Kidney epithelial cell (primary cell): ENCODE data around the gene LHX6. TPM values are rescaled to one million over a fixed set of nuclear protein-coding genes. Genes with fewer than 3 reads are reported as not detected.

Source experiments
- DNase-seq: peaks from one replicate; pipeline ENCODE4 v3.0.0-alpha.2; 2010; ENCODE audit warnings: low read depth
- H3K27me3 ChIP-seq: 2 replicates; pipeline ENCODE4 v1.6.0; 2011; ENCODE audit warnings: low read length; ENCODE audit not compliant: control insufficient read depth, insufficient read depth
- H3K36me3 ChIP-seq: 2 replicates; pipeline ENCODE4 v1.5.1; 2011; ENCODE audit warnings: low read length; ENCODE audit not compliant: control insufficient read depth, insufficient read depth
- H3K4me3 ChIP-seq: 2 replicates; pipeline ENCODE4 v1.5.1; 2011; ENCODE audit warnings: low read depth, mild to moderate bottlenecking, control low read depth, low read length
- CTCF ChIP-seq: IDR thresholded peaks from 2 replicates; pipeline ENCODE4 v1.5.1; 2011; ENCODE audit warnings: mild to moderate bottlenecking, moderate library complexity, low read length, control low read depth, inconsistent platforms; ENCODE audit not compliant: insufficient read depth, poor library complexity, severe bottlenecking
- total RNA-seq: library from RNA; depleted of rRNA; stranded (reverse); fragments of >200 nt; gene quantifications from 2 replicates; pipeline ENCODE4 v1.2.3, GENCODE V29; 2015

LHX6 gene
- total RNA-seq, 1 donor from 2014 or later = 0.84 TPM

GRCh38 chr9:122158202-122158601, 70.6 kb downstream of the LHX6 start:
- peak; percentile 57 for TF ChIP-seq CTCF
- Histone ChIP-seq H3K4me3 (no peak overlapping the region), H3K36me3 (no peaks in the 10 kb centered on the region), H3K27me3 (peaks cover 2% of the 10 kb centered on the region)
- DNase-seq = no peak

GRCh38 chr9:122155796-122156195, 73.0 kb downstream of the LHX6 start:
- H3K4me3 ChIP-seq = no peak overlapping the region

More at GRCh38 chr9:122155796-122156195, 73.0 kb downstream of the LHX6 start:
- no peaks in the 10 kb centered on the region for H3K27me3 ChIP-seq
- no peak for TF ChIP-seq CTCF
- DNase-seq = no peak
- H3K36me3 ChIP-seq = no peaks in the 10 kb centered on the region

Other genes with a start within 250 kb of the LHX6 start
- gene TTLL11, start 135.6 kb downstream of the LHX6 start, total RNA-seq = 3.7 and 4.2 TPM in 2 replicates
- 37.3 and 42.7 TPM in 2 replicates for gene NDUFA8, start 69.2 kb downstream of the LHX6 start, total RNA-seq
- not detected in 2 replicates for gene MORN5, start 69.0 kb downstream of the LHX6 start, total RNA-seq
- 17.9 and 21.1 TPM in 2 replicates for gene RBM18, start 35.9 kb upstream of the LHX6 start, total RNA-seq
- gene MRRF, start 35.9 kb upstream of the LHX6 start, total RNA-seq = 33.8 and 46.2 TPM in 2 replicates
- 0.04 and 0.07 TPM in 2 replicates for gene PTGS1, start 142.1 kb upstream of the LHX6 start, total RNA-seq
- not detected in 2 replicates for gene OR1J1, start 249.0 kb upstream of the LHX6 start, total RNA-seq